Astrocyte (in vitro differentiated cells and primary cell): ENCODE results near the gene NAT14. TPM values are rescaled to one million over a fixed set of nuclear protein-coding genes. Genes with fewer than 3 reads are reported as not detected.

Experiments used
- DNase-seq: peaks from one replicate; pipeline ENCODE4 v3.0.0-alpha.2; 2010; ENCODE audit warnings: low read depth
- FAIRE-seq: peaks from 2 replicates; lab custom pipeline; 2011; peaks lifted over from hg19 to GRCh38; lab: Jason Lieb, UNC
- H2AFZ ChIP-seq: 2 replicates; pipeline ENCODE4 v1.6.0; 2012; ENCODE audit warnings: low read depth, low read length, inconsistent platforms
- H3K27ac ChIP-seq: 2 replicates; pipeline ENCODE4 v1.5.1; 2011; ENCODE audit warnings: low read depth, low read length, inconsistent platforms
- H3K27me3 ChIP-seq: 2 replicates; pipeline ENCODE4 v1.6.0; 2011; ENCODE audit warnings: low read length, inconsistent platforms; ENCODE audit not compliant: insufficient read depth
- H3K36me3 ChIP-seq: 2 replicates; pipeline ENCODE4 v1.5.1; 2011; ENCODE audit warnings: low read length, inconsistent platforms; ENCODE audit not compliant: insufficient read depth
- H3K4me1 ChIP-seq: 2 replicates; pipeline ENCODE4 v1.5.1; 2011; ENCODE audit warnings: low read length, inconsistent platforms; ENCODE audit not compliant: insufficient read depth
- H3K4me2 ChIP-seq: 2 replicates; pipeline ENCODE4 v1.6.0; 2012; ENCODE audit warnings: low read length, inconsistent platforms
- H3K4me3 ChIP-seq: 2 replicates; pipeline ENCODE4 v1.5.1; 2011; ENCODE audit warnings: low read depth, mild to moderate bottlenecking, low read length, inconsistent platforms; ENCODE audit not compliant: insufficient read depth
- H3K79me2 ChIP-seq: 2 replicates; pipeline ENCODE4 v1.6.0; 2012; ENCODE audit warnings: mild to moderate bottlenecking, low read length, inconsistent platforms; ENCODE audit not compliant: insufficient read depth
- H3K9ac ChIP-seq: 2 replicates; pipeline ENCODE4 v1.6.0; 2012; ENCODE audit warnings: mild to moderate bottlenecking, low read length, inconsistent platforms
- H3K9me3 ChIP-seq: 2 replicates; pipeline ENCODE4 v1.5.1; 2012; ENCODE audit warnings: low read depth, mild to moderate bottlenecking, low read length, inconsistent platforms; ENCODE audit not compliant: insufficient read depth
- H4K20me1 ChIP-seq: 2 replicates; pipeline ENCODE4 v1.6.0; 2012; ENCODE audit warnings: low read length, inconsistent platforms; ENCODE audit not compliant: insufficient read depth
- H3K27ac Mint-ChIP-seq: one replicate; pipeline ENCODE4 v1.8.0; 2021; ENCODE audit warnings: mild to moderate bottlenecking, mixed read lengths; ENCODE audit not compliant: unreplicated experiment
- H3K27me3 Mint-ChIP-seq: one replicate; pipeline ENCODE4 v1.8.0; 2021; ENCODE audit warnings: low read depth, mixed read lengths; ENCODE audit not compliant: unreplicated experiment
- H3K36me3 Mint-ChIP-seq: one replicate; pipeline ENCODE4 v1.8.0; 2021; ENCODE audit warnings: low read depth, mixed read lengths; ENCODE audit not compliant: unreplicated experiment
- H3K4me1 Mint-ChIP-seq: one replicate; pipeline ENCODE4 v1.8.0; 2021; ENCODE audit warnings: low read depth, mixed read lengths; ENCODE audit not compliant: unreplicated experiment
- H3K4me3 Mint-ChIP-seq: one replicate; pipeline ENCODE4 v1.8.0; 2021; ENCODE audit warnings: mild to moderate bottlenecking, moderate library complexity, mixed read lengths; ENCODE audit not compliant: unreplicated experiment
- H3K9me3 Mint-ChIP-seq: one replicate; pipeline ENCODE4 v1.8.0; 2021; ENCODE audit warnings: mild to moderate bottlenecking, mixed read lengths; ENCODE audit not compliant: unreplicated experiment
- CTCF ChIP-seq: IDR thresholded peaks from 2 replicates; pipeline ENCODE4 v1.5.1; 2011; ENCODE audit warnings: low read depth, mild to moderate bottlenecking, inconsistent platforms, low read length, moderate library complexity; ENCODE audit not compliant: insufficient read depth
- EZH2 ChIP-seq: IDR thresholded peaks from 2 replicates; pipeline ENCODE4 v1.6.1; 2012; ENCODE audit warnings: mild to moderate bottlenecking, low read length, inconsistent platforms; ENCODE audit not compliant: insufficient read depth
- total RNA-seq: library from RNA; stranded (reverse); gene quantifications from 2 replicates; pipeline ENCODE4 v1.2.1, GENCODE V29; 2021

Gene NAT14
- total RNA-seq, 1 donor from 2014 or later: 71.2 TPM

- H3K4me3 Mint-ChIP-seq: no peak overlapping the region
- H3K4me1 ChIP-seq: no peaks in the 10 kb centered on the region
- H3K27me3 Mint-ChIP-seq: peaks cover 62% of the 10 kb centered on the region
Measured at GRCh38 chr19:55443824-55444480, 41.0 kb upstream of the NAT14 start.

DNA sequence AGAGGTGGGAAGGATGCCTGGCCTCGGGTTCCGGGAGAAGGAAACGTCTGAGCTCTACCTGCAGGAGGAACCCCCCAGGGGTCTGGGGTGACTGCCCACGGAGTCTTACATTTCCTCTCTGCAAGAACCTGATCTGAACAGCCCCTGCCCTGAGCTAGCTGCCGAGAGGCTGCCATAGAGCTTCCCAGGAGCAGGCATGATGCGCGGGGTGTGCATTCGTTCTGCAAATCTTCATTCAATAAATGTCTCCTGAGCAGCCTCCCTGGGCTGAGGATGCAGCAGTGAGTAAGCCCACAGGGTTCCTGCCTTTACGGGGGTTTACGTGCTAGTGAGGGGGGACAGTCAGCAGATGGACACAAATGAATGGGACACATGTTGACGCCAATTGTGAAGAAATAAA lies 40.3 kb upstream of the NAT14 start:
- H3K27ac ChIP-seq: no peak overlapping the region
- no peaks in the 10 kb centered on the region for H3K79me2 ChIP-seq
- H4K20me1 ChIP-seq: no peaks in the 10 kb centered on the region
- peaks cover 45% of the 10 kb centered on the region for H3K27me3 ChIP-seq
- H3K4me1 ChIP-seq: no peaks in the 10 kb centered on the region
- H3K36me3 ChIP-seq: no peaks in the 10 kb centered on the region
- H2AFZ ChIP-seq: no peak overlapping the region
- Mint-ChIP-seq H3K4me3 (no peak overlapping the region), H3K4me1 (no peaks in the 10 kb centered on the region), H3K36me3 (no peaks in the 10 kb centered on the region), H3K27me3 (peaks cover 55% of the 10 kb centered on the region), H3K9me3 (peaks cover 3% of the 10 kb centered on the region), H3K27ac (no peak overlapping the region)
- TF ChIP-seq EZH2 (peak; percentile 4), CTCF (no peak)
- no peak overlapping the region for H3K4me2 ChIP-seq
- DNase-seq: no peak
- H3K4me3 ChIP-seq: no peak overlapping the region
- peaks cover 4% of the 10 kb centered on the region for H3K9me3 ChIP-seq
- FAIRE-seq: no peak
- H3K9ac ChIP-seq: no peak overlapping the region

More at GRCh38 chr19:55443824-55444480, 41.0 kb upstream of the NAT14 start:
- FAIRE-seq: no peak
- Histone ChIP-seq H3K27me3 (peaks cover 52% of the 10 kb centered on the region), H4K20me1 (no peaks in the 10 kb centered on the region), H2AFZ (no peak overlapping the region), H3K9ac (no peak overlapping the region), H3K4me2 (no peak overlapping the region), H3K4me3 (no peak overlapping the region), H3K27ac (no peak overlapping the region), H3K36me3 (no peaks in the 10 kb centered on the region), H3K79me2 (no peaks in the 10 kb centered on the region), H3K9me3 (peaks cover 4% of the 10 kb centered on the region)
- TF ChIP-seq CTCF (no peak), EZH2 (peak; percentile 23)
- Mint-ChIP-seq H3K27ac (no peak overlapping the region), H3K9me3 (peaks cover 10% of the 10 kb centered on the region), H3K36me3 (no peaks in the 10 kb centered on the region), H3K4me1 (no peaks in the 10 kb centered on the region)
- no peak for DNase-seq

DNA sequence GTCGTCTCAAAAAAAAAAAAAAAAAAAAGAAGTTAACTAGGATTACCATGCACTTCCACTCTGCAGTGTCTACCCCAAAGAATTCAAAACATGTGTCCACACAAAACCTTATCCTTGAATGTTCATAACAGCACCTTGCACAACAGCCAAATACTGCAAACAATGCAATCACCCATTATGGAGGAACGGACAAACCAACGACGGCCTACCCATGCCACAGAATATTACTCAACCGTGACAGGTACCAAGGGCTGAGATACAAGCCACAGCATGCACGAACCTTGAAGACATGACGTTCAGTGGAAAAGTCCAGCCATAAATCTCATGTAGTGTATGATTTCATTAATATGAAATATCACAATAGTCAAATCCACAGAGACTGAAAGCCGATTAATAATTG lies 38.9 kb upstream of the NAT14 start:
- Mint-ChIP-seq H3K27me3 (peaks cover 53% of the 10 kb centered on the region), H3K36me3 (no peaks in the 10 kb centered on the region), H3K27ac (no peak overlapping the region), H3K4me1 (no peaks in the 10 kb centered on the region), H3K9me3 (peaks cover under 1% of the 10 kb centered on the region), H3K4me3 (no peak overlapping the region)
- Histone ChIP-seq H3K9ac (no peak overlapping the region), H3K36me3 (no peaks in the 10 kb centered on the region), H2AFZ (no peak overlapping the region), H3K9me3 (no peaks in the 10 kb centered on the region), H4K20me1 (no peaks in the 10 kb centered on the region), H3K4me2 (no peak overlapping the region), H3K79me2 (no peaks in the 10 kb centered on the region), H3K27ac (no peak overlapping the region), H3K4me1 (no peaks in the 10 kb centered on the region), H3K4me3 (no peak overlapping the region), H3K27me3 (peaks cover 42% of the 10 kb centered on the region)
- FAIRE-seq (no peak), DNase-seq (no peak)
- TF ChIP-seq EZH2 (no peak), CTCF (no peak)
